ENCODE measurements around the gene TAF7.
"Not testable (repeated sequence)": the region's sequence is repeated elsewhere in the genome, so short reads cannot be mapped to it uniquely, and the experiment has no call there.

Gene TAF7

DNA sequence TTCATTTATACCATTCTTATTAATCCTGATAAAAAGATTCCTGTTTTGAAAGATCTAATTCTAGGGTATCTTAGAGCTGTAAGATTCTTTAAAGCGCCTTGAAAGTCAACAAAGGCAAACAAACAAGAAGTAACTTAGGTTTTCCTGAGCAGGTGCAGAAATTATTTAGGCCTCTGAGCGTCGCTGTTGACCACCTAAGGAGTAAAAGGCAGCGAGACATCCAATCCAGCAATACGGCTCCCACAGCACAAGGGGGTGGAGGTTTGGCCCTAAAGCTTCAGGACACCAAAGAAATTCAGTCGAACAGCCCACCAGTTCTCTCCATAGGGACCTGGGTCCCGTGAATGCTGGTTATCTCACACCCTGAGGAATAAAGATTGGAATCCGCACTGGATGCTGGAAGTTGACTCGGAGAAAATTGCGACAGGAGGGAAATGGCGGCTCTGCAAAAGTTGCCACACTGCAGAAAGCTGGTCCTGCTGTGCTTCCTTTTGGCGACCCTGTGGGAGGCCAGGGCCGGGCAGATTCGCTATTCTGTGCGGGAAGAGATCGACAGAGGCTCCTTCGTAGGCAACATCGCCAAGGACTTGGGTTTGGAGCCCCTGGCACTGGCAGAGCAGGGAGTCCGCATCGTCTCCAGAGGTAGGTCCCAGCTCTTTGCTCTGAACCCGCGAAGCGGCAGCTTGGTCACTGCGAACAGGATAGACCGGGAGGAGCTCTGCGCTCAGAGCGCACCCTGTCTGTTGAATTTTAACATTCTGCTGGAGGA is 18.1 kb upstream of the TAF7 start, which contains the start of gene PCDHGA2:
Gene PCDHGA2, plus strand, starts transcription at position 223 of the 769 bp plus-strand sequence.
- DNase-seq: no peak

DNA sequence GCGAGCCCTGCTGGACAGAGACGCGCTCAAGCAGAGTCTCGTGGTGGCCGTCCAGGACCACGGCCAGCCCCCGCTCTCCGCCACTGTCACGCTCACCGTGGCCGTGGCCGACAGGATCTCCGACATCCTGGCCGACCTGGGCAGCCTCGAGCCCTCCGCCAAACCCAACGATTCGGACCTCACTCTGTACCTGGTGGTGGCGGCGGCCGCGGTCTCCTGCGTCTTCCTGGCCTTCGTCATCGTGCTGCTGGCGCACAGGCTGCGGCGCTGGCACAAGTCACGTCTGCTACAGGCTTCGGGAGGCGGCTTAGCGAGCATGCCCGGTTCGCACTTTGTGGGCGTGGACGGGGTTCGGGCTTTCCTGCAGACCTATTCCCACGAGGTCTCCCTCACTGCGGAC is 12.0 kb upstream of the TAF7 start:
- not testable (repeated sequence) for DNase-seq

DNA sequence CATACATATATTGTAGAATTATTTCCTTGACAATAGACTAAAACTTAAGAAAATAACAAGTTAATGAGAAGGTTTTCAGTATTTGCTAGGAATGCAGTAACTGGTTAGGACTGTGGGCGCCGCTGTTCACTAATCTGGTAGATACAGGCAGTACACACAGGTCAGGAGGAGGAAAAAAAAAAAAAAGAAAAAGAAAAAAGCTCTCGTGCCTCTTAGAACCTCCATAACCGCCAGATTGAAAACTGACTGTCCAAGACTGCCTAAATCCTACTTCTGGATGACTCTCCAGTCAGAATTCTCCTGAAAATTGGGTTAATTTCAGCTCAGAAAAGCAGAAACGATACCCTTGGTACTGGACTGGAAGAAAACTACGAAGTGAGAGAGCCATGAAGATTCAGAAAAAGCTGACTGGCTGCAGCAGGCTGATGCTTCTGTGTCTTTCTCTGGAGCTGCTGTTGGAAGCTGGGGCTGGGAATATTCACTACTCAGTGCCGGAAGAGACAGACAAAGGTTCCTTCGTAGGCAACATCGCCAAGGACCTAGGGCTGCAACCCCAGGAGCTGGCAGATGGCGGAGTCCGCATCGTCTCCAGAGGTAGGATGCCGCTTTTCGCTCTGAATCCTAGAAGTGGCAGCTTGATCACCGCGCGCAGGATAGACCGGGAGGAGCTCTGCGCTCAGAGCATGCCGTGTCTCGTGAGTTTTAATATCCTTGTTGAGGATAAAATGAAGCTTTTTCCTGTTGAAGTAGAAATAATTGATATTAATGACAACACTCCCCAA is 9.9 kb upstream of the TAF7 start, which contains the start of gene PCDHGA1:
Gene PCDHGA1, plus strand, starts transcription at position 216 of the 782 bp plus-strand sequence.
- peak; percentile 36 for DNase-seq

DNA sequence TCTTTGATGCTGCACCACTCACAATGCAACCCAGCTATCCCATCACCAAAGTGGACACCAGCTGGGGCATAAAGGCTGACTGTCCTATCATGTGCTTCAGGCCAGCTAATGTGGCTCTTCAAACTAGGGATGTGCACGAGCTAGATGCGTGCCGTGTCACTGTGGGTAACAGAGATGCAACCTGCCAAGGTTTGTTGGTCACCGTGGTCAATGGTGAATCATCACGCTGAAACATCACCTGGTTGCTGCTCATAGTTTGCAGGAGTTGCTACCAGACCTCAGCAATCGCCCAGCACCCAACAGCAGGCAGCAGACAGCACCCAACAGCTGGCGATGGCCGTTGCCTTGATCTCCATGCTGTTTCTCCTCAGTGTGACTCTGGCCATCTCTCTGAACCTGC is 7.6 kb upstream of the TAF7 start:
- DNase-seq: no peak

DNA sequence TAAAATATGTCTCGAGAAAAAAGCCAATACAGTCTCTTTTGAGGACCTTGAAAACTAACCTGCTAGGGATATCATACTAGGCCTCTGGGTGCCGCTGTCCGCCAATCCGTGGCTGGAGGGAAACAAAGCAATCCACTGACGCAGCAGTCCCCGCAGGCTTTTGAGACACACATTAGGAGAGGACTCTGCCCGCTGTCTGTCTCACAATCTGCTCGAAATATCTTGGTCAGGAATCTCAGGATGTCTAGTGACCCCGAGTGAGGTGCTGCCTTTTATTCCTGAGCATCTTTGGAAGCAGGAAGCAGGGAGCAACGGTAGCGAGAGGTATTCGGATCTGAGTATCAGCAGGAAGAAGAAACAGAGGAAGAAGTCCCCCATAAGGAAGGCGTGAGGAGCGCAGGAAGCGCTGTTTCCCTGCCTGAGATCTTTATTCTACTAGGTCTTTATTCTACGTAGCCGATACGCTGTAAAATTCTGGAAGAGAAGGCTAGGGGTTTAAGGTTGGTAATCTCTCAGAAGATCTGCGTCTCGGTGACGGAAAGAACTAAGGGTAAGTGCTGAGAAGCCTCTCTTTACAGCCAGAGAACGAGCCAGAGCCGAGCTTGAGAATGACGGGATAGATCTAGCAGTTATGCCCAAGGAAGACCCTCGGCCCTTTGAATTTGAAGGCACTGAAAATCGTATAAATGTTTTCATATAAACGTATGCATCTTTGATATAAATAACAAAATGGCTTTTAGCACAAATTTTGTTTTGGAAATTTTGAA is 5.7 kb upstream of the TAF7 start:
- peak; percentile 76 for DNase-seq

DNA sequence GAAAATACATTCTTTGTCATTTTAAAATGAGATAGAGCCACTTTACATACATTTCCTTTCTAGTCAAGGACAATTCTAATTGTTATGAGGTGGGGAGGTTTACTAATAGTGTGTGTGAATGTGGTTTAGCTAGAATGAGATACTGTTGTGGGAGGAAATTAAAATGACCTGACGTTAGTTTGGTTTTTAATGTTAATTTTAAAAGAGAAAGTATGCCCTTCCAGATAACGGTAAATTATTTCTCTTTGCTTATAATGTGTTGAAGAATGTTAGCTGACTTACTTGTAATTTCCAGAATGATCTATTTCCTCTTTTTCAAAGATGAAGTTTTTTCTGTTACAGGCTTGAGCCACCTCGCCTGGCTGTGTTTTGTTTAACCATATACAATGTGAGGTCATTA is 1.7 kb upstream of the TAF7 start:
- no peak for DNase-seq

DNA sequence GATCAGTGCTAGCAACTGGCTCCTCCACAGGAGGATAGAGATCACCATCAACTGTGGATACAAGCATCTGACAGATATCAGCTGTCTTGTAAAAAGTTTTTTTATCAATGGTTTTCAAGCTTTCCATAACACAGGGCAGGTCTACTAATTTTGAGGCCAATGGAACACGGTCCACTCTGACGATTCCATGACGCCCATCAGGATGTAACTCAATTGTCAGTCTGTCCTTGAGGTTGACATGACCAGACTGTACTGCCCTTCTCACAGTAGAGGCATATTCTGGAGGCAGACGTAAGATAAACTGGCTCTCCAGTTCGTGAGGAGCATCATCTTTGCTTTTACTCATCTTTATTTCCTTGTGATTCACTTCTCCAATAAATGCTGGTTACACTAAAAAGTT is 885 bp downstream of the TAF7 start:
- no peak for DNase-seq

DNA sequence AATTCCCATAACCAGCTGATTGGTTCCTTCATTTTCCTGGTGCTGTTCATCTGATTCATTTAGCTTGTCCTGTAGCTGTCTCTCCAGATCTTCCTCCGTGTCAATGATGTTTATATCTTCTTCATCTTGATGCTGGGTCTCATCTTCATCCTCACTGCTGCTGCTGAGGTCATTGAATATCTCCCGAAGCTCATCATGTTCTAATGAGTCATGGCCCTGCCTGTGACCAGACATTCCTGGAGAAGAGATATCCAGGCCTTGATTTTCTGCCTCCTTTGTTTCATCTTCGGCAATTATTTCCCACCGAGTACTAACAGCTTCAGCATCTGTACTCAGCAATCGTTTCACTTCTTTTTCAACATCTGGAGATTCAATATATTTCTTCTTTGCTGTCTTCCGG is 1.4 kb downstream of the TAF7 start:
- DNase-seq: no peak

DNA sequence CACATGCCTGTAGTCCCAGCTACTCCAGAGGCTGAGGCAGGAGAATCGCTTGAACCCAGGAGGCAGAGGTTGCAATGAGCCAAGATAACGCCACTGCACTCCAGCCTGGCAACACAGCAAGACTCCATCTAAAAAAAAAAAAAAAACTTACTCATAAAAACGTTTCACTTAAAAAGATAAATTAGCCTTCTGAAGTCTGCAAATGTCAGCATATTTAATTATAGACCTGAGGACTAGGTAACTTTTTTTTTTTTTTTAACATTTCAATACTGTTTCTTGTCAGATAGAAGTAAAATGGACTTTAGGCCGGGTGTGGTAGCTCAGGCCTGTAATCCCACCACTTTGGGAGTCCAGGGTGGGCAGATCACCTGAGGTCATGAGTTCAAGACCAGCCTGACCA is 3.6 kb downstream of the TAF7 start:
- not testable (repeated sequence) for DNase-seq

DNA sequence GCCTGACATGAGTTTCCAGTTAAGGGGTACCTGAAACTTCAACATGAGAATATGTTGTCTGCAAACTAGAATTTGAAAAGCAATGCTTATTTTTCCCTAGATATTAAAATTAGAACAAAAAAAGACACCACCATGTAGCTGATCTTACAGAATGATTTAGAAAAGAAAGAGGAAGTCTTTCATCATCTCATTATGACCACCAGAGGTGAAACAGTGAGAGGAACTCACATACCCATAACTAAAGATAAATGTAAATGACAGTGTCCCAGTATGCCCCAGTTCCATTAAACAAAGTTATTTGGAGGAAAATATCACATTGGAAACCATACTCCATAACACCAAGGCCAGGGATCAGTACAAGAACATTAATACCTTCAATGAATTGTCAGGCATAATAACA is 6.9 kb downstream of the TAF7 start:
- DNase-seq: no peak

DNA sequence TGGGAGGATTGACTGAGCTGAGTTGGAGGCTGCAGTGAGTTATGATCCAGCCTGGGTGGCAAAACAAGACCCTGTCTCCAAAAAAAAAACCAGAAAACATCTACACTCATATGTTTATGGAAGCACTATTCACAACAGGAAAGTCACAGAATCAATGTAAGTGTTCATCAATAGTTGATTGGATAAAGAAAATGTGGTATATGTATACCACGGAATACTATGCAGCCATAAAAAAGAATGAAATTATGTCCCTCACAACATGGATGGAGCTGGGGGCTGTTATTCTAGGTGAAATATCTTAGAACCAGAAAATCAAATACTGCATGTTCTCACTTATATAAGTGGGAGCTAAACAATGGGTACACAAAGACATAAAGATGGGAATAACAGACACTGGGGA is 14.0 kb downstream of the TAF7 start:
- no peak for DNase-seq

DNA sequence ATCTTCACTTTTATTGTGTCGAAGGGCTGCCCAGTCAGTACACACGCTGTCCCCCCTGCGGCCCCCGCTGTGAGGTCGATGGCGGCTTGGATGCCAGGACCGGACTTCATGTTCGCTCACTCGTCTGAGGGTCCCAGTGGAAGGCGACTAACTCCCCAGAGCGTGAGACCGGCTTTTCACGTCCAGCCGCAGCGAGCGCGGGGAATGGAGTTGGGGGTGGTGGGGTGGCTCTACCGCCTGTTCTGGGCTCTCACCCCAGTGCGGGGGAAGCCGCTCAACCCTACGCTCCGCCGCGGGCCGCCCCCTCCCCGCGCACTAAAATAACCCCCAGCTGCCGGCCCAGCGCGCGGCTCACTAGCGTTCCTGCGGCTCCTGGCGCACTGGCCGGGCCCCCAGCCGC is 16.8 kb downstream of the TAF7 start, which contains the start of gene SLC25A2:
Gene SLC25A2, minus strand, starts transcription at position 294 of the 400 bp plus-strand sequence. Its CDS starts 184 bp downstream, at position 110.
- no peak for DNase-seq

DNA sequence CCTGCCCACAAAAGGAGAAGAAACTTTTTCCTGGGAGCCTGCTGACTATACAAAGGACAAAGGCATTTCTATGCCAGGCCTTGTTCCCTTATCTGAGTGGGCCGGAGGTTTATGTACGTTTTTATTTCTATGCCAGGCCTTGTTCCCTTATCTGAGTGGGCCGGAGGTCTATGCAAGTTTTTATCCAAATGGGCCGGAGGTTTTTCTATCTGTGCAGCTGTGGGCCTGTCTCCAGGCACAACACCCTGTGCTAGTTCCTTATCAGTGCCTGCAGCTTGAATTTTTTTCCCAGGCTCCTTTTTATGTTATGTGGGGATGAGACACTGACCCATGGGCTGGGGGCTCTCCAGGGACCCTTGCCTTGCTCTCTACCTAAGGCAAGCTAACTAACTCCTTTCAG is 22.2 kb downstream of the TAF7 start:
- no peak for DNase-seq

DNA sequence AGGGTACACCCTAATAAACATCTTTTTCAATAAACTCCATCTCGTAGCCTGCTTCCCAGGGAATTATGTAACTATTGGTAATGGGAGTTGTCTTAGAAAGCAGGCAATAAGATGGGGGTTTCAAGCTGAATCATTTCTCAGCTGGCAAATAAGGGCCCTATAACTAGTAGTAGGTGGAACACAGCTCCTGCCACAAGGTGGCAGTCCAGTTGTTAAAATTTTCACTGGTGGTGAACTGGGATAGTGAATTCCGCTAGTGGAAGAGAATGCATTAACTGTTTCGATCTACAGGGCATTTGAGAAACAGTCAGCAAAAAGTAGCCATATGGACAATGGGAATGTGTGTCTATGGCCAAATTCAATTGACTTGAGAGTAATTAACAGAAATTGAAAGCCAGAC is 47.7 kb downstream of the TAF7 start:
- no peak for DNase-seq

DNA sequence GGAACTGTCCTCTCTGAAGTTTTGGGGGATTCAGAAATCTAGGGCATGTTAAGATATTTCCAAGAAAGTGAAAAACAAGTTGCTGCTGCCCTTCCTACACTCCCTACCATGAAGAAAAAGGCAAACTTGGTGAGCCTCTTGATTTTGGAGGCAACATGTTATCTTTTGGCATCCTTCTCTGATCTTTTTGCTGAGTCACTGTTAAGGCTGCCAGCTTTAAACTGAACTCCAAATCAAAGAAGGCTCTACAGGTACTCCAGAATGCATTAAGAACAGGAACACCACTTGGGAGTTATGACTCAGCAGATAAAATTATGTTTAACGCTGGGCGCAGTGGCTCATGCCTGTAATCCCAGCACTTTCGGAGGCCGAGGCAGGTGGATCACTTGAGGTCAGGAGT is 51.4 kb downstream of the TAF7 start:
- no peak for DNase-seq

All from CD4-positive, alpha-beta T cell treated with Interleukin-10 for 1 hour (primary cell).